Left hindlimb (tissue), 1 donor: ENCODE data around the gene PRPF31.
"Not testable (repeated sequence)": the region's sequence is repeated elsewhere in the genome, so short reads cannot be mapped to it uniquely, and the experiment has no call there.

Experiments
- DNase-seq: peaks from one replicate; pipeline ENCODE4 v3.0.0-alpha.2; 2018

Gene PRPF31

DNA sequence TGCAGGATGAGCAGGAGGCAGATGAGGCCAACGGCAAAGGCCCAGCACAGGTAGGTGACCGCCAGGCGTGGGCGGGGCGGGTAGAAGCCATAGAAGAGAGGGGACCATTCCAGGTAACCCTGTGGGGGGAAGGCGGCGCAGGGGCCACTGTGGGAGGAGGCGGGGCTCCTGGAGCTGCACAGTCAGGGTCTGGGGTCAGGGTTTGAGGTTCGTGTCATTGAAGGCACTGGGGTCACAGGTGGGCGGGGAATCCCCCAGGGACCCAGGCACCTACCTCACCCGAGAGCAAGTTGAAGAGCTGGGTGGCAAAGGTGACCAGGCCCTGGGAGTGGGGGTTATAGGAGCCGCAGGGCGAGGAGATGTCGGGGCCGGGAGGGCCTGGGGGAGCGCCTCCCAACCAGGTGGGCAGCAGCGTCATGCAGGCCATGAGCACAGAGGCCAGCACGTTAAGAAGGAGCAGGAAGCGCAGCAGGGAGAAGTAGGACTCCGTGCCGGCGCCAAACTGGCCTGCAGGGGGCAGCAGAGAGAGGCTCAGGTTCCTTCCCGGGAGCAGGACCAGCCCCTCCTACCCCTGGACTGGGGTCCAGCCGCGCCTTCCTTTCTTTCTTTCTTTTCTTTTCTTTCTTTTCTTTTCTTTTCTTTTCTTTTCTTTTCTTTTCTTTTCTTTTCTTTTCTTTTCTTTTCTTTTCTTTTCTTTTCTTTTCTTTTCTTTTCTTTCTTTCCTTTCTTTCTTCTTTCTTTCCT, 52.8 kb downstream of the PRPF31 start:
- peak; percentile 92 for DNase-seq

DNA sequence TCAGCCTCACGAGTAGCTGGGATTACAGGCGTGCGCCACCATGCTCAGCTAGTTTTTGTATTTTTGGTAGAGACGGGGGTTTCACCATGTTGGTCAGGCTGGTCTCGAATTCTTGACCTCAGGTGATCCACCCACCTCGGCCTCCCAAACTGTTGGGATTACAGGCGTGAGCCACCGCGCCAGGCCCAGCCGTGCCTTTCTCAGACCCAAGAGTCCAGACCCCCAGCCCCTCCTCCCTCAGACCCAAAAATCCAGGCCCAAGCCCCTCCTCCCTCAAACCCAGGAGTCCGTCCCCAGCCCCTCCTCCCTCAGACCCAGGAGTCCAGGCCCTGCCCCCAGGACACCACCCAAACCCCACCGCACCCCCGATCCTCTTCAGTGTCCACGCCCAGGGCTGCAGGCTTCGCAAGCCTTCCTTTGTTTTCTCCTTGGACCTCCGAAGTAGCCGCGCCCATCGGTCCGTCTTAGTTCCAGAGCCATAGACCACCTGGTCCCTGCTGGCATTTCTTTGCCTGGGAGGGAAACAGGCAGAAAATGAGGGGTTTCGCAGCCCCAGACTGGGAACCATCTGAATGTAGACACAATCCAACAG, 53.7 kb downstream of the PRPF31 start:
- DNase-seq: no peak

DNA sequence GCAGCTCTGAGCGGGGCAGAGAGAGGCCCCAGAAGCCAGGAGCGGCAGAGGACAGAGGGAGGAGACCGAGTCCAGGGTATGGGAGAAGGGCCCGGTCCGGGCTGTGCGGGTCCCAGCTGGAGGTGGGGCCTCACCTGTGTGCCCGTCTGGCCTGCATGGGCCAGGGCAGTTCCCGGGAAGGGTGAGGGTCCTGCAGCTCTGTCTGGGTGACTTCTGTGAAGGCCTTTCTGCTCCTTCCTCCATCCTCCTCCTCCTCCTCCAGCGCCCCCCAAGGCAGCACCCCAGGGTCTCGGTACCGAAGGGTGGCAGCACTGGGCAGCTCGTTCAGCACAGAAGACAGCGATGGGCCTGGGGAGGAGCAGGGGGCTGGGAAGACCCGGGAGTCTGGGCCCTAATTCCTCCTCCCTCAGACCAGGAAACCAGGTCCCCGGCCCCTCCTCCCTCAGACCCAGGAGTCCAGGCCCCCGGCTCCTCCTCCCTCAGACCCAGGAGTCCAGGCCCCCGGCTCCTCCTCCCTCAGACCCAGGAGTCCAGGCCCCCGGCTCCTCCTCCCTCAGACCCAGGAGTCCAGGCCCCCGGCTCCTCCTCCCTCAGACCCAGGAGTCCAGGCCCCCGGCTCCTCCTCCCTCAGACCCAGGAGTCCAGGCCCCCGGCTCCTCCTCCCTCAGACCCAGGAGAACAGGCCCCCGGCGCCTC, 56.3 kb downstream of the PRPF31 start:
- not testable (repeated sequence) for DNase-seq

DNA sequence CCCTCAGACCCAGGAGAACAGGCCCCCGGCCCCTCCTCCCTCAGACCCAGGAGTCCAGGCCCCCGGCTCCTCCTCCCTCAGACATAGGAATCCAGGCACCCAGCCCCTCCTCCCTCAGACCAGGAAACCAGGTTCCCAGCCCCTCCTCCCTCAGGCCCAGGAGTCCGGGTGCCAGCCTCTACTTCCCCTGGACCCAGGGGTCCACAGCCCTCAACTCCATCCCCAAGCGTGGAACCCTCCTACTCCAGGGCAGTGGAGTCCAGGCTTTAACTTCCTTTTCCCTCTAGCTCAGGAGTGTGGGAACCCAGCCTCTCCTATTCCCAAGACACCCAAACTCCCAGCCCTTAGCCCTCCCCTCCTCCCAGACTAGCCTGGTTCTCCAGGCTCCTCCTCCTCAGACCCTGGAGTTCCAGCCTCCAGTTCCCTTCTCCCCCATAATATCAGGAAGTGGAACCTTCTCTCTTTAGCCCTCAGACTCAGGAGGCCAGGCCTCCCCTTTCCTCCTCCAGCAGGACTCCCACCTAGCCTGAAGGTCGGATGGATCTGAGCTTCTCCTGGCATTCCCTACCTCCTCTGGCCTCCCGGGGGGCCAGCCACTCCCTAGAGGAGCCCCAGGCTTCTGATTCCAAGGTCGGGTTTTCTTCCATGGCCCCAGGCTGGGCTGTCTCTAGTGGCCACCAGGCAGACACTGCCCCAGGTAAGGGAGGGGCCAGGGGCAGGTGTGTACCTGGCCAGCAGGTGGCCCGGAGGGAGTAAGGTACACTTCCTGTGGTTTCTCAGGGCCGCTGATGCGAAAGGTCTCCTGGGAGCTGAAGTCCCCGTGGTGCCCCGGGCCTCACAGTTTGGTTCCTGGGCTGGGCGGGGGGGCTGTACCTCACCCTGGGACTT, 57.2 kb downstream of the PRPF31 start, which contains the start of gene TMC4:
TSS of gene TMC4 (minus strand) at position 690 of the 888 bp plus-strand sequence. CDS start at position 647, 43 bp downstream.
- DNase-seq: no peak

DNA sequence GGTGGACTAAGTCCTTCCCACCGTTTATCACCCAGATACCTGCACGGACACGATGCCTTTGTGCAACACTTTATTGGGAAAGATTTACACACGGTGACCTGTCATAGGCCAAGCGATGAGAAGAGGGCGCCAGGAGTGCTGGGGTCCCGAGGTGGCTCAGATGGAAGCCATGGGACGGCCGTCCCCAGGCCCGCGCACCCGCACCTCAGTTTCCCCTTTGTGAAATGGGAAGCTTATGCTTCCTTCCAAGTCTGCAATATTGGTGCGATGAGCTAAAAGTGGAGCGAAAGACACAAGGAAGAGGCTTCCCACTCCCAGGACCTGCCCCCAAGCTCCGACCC, 57.8 kb downstream of the PRPF31 start:
- DNase-seq: no peak

DNA sequence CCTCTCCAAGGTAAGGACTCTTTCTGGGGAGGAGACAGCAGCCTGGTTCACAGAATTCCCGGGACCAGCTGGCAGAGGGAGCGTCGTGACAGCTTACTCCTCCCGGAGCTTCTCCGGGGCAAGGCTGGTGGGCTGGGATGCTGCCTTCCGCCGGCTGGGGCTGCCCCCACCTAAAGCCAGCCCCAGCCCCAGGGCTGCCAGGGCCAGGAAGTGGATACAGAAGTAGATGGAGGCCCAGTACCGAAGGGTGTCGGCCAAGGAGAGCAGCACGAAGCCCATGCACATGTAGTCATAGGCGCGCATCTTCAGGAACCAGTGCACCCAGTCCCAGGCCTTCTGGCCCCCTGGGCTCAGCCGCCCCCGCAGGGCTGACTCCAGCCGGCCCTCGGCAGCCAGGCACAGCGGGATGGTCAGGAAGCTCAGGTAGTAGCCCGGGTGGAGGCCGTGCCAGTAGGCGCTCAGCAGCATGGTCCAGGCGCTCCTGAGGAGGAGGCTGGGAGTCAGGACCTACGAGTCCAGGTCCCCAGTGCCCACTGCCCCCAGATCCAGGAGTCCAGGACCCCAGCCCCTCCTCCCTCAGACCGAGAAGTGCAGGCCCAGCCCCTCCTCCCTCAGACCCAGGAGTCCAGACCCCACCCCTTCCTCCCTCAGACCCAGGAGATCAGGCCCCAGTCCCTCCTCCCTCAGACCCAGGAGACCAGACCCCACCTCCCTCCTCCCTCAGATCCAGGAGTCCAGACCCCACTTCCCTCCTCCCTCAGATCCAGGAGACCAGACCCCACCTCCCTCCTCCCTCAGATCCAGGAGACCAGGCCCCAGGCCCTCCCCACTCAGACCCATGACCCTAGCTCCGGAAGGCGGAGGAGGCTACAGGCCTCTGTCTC, 58.6 kb downstream of the PRPF31 start:
- DNase-seq: no peak

DNA sequence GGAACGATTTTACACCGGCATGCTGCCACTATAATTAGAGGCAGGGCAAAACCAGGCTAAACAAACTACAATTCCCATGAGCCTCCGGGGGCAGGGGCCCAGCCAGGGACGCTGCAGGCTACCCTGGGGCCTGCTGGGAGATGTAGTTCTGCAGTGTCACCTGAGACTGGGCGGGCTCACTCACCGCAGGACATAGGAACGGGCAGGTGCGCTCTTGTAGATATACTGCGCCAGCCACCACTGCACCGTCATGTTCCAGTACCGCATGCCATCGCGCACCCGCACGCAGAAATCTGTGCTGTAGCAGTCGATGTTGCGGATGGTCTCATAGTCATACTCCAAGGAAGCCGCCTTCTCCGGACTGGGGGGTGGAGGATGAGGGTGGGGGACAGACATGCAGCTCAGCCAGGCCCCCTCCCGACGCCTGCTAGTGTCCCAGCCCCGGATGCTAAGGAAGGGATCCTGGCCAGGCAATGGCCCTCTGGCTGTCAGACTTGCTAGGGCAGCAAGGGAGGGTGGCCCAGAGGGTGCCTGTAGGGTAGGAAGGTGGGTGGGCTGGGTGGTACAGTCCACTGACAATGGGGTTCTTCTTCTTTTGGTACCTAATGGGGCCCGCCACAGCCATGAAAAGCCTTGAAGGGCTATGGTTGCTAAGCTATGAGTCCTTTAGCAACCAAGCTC, 63.2 kb downstream of the PRPF31 start:
- DNase-seq: no peak

DNA sequence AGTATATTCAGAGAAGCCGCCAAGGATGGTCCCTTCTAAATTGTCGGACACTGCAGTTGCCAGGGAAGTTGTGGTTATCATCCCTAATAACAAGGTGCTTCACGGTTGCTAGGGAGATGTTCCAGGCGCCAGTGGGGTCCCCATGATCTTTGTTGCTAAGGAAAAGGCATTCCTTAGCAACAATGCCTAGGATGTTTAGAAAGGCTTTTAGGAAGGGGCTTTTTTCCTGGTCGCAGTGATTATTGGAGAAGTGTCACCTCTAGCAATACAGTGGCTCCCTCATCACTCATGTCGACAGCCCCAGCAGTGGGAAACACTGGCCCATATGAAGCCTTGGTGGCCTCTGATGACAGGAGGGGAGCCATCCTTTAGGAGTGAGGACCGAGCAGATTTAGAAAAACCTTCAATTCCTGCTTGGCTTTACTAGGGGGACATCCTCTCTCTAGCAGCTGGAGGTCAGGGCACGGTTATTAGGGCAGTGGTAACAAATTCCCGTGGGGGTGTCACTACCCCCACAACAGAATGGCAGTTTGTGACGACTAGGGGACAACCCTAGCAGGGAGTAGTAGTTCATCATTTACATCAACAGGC, 63.8 kb downstream of the PRPF31 start:
- no peak for DNase-seq

DNA sequence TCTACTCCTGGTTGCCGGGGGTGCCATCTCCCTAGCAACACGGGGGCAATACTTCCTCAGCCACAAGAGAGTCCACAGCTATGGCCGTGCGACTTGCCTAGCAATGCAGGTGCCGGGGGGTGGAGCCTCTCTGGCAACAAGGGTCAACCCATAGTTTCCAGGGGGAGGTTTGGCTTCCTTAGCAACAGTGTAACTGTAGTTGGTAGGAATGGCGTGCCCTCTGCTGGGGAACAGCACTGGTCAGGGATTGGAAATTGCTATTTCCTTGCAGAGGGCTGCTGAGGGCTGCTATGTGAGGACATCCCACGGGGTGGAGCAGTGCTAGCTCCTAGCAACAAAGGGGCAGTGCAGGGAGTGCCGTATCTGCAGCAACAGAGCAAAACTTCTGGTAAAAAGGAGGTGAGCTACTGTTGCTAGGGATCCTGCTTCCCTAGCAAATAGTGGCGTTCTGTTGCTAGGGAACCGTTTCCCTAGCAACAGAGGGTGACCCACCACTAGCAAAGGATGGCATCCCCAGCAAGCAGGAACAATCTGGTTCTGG, 64.4 kb downstream of the PRPF31 start:
- DNase-seq: no peak

DNA sequence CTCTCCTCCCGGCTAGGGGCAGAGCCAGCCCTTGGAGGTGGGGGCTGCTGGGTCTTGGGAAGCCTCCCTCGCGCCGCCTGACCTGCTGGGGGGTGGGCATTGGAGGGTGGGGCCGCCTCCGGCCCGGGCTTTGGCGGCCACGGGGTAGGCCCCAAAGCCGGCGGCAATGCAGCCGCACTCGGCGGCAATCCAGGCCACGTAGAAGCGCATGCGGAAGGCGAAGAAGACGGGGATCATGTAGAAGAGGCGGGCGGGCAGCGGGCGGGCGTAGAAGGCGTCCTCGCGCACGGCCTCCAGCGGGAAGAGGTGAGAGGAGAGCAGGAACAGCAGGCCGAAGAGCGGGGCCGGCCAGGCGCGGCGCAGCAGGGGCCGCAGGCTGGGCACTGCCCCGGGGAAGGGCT, 65.1 kb downstream of the PRPF31 start:
- DNase-seq: no peak
